Activated CD4-positive, alpha-beta T cell treated with anti-CD3 and anti-CD28 coated beads for 36 hours (primary cell): ENCODE data around the gene CFAP46. TPM values are rescaled to one million over a fixed set of nuclear protein-coding genes. Genes with fewer than 3 reads are reported as not detected.

Source experiments
- ATAC-seq: fragments of 200-7000 bp; cut with Tn5 transposase; one replicate; pipeline ENCODE4 v1.10.0; 2021; ENCODE audit warnings: mild to moderate bottlenecking, moderate library complexity
- CTCF ChIA-PET: fragments of 350-600 bp; sonication (Branson Sonifier 250); formaldehyde crosslinking; loops from one replicate; lab custom pipeline; 2021; ENCODE audit warnings: antibody characterized with exemption; lab: Charles Lee
- POLR2A ChIA-PET: fragments of 350-600 bp; sonication (Branson Sonifier 250); formaldehyde crosslinking; loops from one replicate; lab custom pipeline; 2021; ENCODE audit warnings: antibody characterized with exemption, inconsistent platforms; lab: Charles Lee
- DNase-seq: peaks from one replicate; pipeline ENCODE4 v3.0.0-alpha.2; 2020
- H3K27ac Mint-ChIP-seq: one replicate; pipeline ENCODE4 v1.8.0; 2021; ENCODE audit warnings: mixed read lengths
- H3K27me3 Mint-ChIP-seq: one replicate; pipeline ENCODE4 v1.8.0; 2021; ENCODE audit warnings: mixed read lengths
- H3K36me3 Mint-ChIP-seq: one replicate; pipeline ENCODE4 v1.8.0; 2021; ENCODE audit warnings: low read depth, mixed read lengths
- H3K4me1 Mint-ChIP-seq: one replicate; pipeline ENCODE4 v1.8.0; 2021; ENCODE audit warnings: mixed read lengths
- H3K4me3 Mint-ChIP-seq: one replicate; pipeline ENCODE4 v1.8.0; 2021; ENCODE audit warnings: mild to moderate bottlenecking, moderate library complexity, mixed read lengths
- H3K9me3 Mint-ChIP-seq: one replicate; pipeline ENCODE4 v1.8.0; 2021; ENCODE audit warnings: low read depth, mixed read lengths
- intact Hi-C, 2 experiments: fragments of 100-400 bp; cut with DNase I in 1 of 2; cut with micrococcal nuclease in 1 of 2; formaldehyde crosslinking; loops; one replicate each; pipeline versions ENCODE4 v1.14.2 to v1.15.1; 2022 to 2024; cut with DNase I, micrococcal nuclease
- total RNA-seq, 2 experiments: library from RNA; stranded (reverse); gene quantifications; one replicate each; pipeline ENCODE4 v1.2.3, GENCODE V29; 2021

Gene CFAP46
- total RNA-seq, 2 experiments from 2014 or later, result 0.16 to 0.21 TPM

DNA sequence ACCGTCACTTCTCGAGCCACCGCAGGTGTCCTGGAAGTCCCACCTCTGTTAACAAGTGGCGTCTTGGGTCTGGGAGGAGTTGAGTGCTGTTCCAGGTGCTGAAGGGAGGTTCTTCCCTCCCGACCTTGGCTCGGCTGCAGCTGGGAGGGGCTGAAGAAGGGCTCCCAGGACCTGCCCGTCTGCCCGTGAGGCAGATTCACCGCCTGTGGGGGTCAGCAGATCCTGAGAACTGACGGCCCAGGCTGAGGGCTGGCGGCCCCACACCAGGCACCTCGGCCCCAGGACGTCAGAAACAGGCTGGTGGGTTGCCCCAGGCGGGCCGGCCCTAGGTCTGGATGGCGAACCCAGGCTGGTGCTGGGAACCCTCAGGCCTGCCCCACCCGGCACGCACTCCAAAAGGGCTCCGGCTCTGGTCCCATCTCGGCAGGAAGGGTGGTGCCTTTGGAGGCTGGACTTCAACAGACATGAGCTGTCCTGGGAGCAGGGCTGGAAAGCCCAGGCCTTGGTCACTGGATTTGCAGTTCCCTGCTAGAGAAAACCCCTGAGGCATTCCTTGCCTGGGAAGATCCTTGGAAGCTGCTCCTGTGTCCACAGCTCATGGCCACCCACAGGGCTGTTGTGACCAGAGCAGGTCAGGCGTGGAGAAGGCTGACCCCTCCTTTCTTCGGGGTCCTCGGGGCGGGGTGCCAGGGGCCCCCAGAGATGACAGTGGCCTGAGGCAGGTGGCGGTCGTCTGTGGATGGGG, 42.6 kb upstream of the CFAP46 start:
- POLR2A ChIA-PET, result no interaction called here
- ATAC-seq (no peak), DNase-seq (no peak)
- Mint-ChIP-seq H3K4me1 (no peaks in the 10 kb centered on the region), H3K27ac (no peak overlapping the region), H3K4me3 (no peak overlapping the region), H3K27me3 (no peaks in the 10 kb centered on the region), H3K36me3 (no peaks in the 10 kb centered on the region), H3K9me3 (no peaks in the 10 kb centered on the region)
- CTCF ChIA-PET, result no interaction called here
- intact Hi-C loops, result no loop called here

DNA sequence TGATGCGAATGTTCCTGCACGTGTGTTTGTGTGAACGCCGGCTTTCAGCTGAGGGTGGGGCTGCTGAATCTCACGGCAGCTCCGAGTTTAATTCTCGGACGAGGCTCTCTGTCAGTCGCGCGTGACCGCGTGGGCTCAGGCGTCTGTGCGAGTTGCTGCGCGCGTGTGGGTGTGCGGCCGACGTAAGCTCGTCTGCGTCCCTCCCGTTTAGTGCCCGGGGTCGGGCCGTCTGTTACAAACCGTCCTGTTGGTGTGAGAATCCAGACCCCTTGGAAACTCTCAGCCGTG, 41.6 kb upstream of the CFAP46 start:
- no peak overlapping the region for H3K27ac Mint-ChIP-seq
- no peak for ATAC-seq
- no peaks in the 10 kb centered on the region for H3K9me3 Mint-ChIP-seq
- H3K27me3 Mint-ChIP-seq, result no peaks in the 10 kb centered on the region
- intact Hi-C loops, result no loop called here
- CTCF ChIA-PET, result no interaction called here
- H3K36me3 Mint-ChIP-seq, result no peaks in the 10 kb centered on the region
- H3K4me3 Mint-ChIP-seq, result no peak overlapping the region
- no peaks in the 10 kb centered on the region for H3K4me1 Mint-ChIP-seq
- POLR2A ChIA-PET, result no interaction called here
- DNase-seq, result no peak

- no peak for ATAC-seq
- H3K4me3 Mint-ChIP-seq, result no peak overlapping the region
- no peaks in the 10 kb centered on the region for H3K9me3 Mint-ChIP-seq
- no peaks in the 10 kb centered on the region for H3K4me1 Mint-ChIP-seq
- DNase-seq, result no peak
- ChIA-PET POLR2A (no interaction called here), CTCF (no interaction called here)
- H3K27me3 Mint-ChIP-seq, result no peaks in the 10 kb centered on the region
- intact Hi-C loops, result no loop called here
- no peaks in the 10 kb centered on the region for H3K36me3 Mint-ChIP-seq
- H3K27ac Mint-ChIP-seq, result no peak overlapping the region
These were observed 41.1 kb upstream of the CFAP46 start for GRCh38 chr10:132983252-132984007.

GRCh38 chr10:132982301-132982989, 40.1 kb upstream of the CFAP46 start:
- DNase-seq, result no peak
- CTCF ChIA-PET, result no interaction called here
- H3K9me3 Mint-ChIP-seq, result no peaks in the 10 kb centered on the region
- POLR2A ChIA-PET, result no interaction called here
- intact Hi-C loops, result no loop called here
- no peak overlapping the region for H3K27ac Mint-ChIP-seq
- no peak for ATAC-seq
- H3K36me3 Mint-ChIP-seq, result no peaks in the 10 kb centered on the region
- no peak overlapping the region for H3K4me3 Mint-ChIP-seq
- no peaks in the 10 kb centered on the region for H3K27me3 Mint-ChIP-seq
- no peaks in the 10 kb centered on the region for H3K4me1 Mint-ChIP-seq

DNA sequence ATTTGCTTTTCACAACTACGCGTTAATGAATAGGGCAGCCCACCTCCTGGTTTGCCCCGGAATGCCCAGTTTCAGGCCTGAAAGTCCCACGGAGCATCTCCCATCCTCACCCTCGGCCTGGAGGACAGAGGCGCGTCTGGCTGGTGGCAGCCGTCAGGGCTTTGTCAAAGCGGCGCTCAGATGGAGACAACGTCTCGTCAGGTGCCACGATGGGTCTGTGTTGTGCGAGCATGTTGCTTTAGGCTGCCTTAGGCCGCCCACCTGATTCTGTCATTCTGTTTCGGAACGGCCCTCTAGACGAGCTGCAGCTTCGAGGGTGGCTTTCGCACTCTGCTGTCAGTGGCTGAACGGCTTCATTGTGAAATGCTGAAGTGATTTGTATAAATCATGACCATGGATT, 39.4 kb upstream of the CFAP46 start:
- H3K9me3 Mint-ChIP-seq, result no peaks in the 10 kb centered on the region
- intact Hi-C loops, result no loop called here
- ChIA-PET POLR2A (no interaction called here), CTCF (no interaction called here)
- H3K27ac Mint-ChIP-seq, result no peak overlapping the region
- ATAC-seq (no peak), DNase-seq (no peak)
- H3K27me3 Mint-ChIP-seq, result no peaks in the 10 kb centered on the region
- no peak overlapping the region for H3K4me3 Mint-ChIP-seq
- no peaks in the 10 kb centered on the region for H3K36me3 Mint-ChIP-seq
- no peaks in the 10 kb centered on the region for H3K4me1 Mint-ChIP-seq

DNA sequence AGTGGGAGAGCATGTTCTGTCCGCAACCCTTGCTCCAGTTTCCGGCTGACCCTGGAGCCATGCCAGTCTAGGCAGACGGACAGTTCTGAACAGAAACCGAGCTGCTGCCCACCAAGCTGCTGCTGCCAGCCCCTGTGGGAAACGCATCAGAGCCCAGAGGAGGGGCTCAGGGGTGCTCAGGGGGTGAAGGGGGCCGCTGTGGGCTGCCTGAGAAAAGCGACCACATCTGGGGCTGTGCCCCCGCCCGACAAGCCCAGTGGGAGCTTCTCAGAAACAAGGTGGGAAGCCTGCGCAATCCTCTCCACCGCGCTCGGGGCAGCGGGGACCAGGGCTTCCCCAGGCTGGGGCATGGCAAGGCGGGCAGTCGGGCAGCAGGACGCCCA, 38.8 kb upstream of the CFAP46 start:
- DNase-seq (no peak), ATAC-seq (no peak)
- CTCF ChIA-PET, result interaction anchor here (0.7 kb wide), 1 partner anchor 525 kb away, joined by 3 read pairs; no protein-coding TSS in a partner anchor
- H3K4me3 Mint-ChIP-seq, result no peak overlapping the region
- intact Hi-C loops, result no loop called here
- no peak overlapping the region for H3K27ac Mint-ChIP-seq
- H3K27me3 Mint-ChIP-seq, result no peaks in the 10 kb centered on the region
- POLR2A ChIA-PET, result no interaction called here
- no peaks in the 10 kb centered on the region for H3K4me1 Mint-ChIP-seq
- no peaks in the 10 kb centered on the region for H3K9me3 Mint-ChIP-seq
- no peaks in the 10 kb centered on the region for H3K36me3 Mint-ChIP-seq

DNA sequence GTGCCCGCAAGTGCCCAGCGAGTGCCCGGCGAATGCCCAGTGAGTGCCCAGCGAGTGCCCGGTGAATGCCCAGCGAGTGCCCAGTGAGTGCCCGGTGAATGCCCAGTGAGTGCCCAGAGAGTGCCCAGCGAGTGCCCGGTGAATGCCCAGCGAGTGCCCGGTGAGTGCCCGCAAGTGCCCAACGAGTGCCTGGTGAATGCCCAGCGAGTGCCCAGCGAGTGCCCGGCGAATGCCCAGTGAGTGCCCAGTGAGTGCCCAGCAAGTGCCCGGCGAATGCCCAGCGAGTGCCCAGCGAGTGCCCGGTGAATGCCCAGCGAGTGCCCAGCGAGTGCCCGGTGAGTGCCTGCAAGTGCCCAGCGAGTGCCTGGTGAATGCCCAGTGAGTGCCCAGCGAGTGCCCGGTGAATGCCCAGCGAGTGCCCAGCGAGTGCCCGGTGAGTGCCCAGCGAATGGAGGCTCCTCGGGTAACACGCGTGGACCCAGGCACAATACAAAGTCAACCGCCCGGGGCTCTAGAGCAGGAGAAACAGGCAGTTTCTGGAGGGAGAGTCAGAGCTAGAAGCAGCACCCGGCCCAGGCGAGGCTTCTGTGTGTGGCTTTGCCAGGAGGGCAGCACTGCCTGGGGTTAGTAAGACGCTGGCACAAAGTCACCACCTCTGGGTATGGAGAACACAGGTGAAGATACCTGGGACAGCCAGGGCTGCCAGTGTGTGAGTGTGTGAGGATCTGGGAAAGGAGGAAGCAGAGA, 38.2 kb upstream of the CFAP46 start:
- peaks cover 2% of the 10 kb centered on the region for H3K27me3 Mint-ChIP-seq
- no peak for ATAC-seq

GRCh38 chr10:132979491-132980425, 37.4 kb upstream of the CFAP46 start:
- Mint-ChIP-seq H3K27me3 (peaks cover 5% of the 10 kb centered on the region), H3K27ac (no peak overlapping the region), H3K36me3 (no peaks in the 10 kb centered on the region), H3K9me3 (no peaks in the 10 kb centered on the region), H3K4me3 (no peak overlapping the region), H3K4me1 (no peaks in the 10 kb centered on the region)
- DNase-seq (no peak), ATAC-seq (no peak)
- CTCF ChIA-PET, result no interaction called here
- intact Hi-C loops, result no loop called here
- POLR2A ChIA-PET, result no interaction called here

More for the DNA sequence above, 38.2 kb upstream of the CFAP46 start:
- no peaks in the 10 kb centered on the region for H3K4me1 Mint-ChIP-seq
- ChIA-PET CTCF (interaction anchor here (0.7 kb wide), 1 partner anchor 524 kb away, joined by 3 read pairs; no protein-coding TSS in a partner anchor), POLR2A (no interaction called here)
- no peak overlapping the region for H3K4me3 Mint-ChIP-seq
- no peaks in the 10 kb centered on the region for H3K36me3 Mint-ChIP-seq
- H3K9me3 Mint-ChIP-seq, result no peaks in the 10 kb centered on the region
- H3K27ac Mint-ChIP-seq, result no peak overlapping the region
- intact Hi-C loops, result no loop called here
- no peak for DNase-seq

DNA sequence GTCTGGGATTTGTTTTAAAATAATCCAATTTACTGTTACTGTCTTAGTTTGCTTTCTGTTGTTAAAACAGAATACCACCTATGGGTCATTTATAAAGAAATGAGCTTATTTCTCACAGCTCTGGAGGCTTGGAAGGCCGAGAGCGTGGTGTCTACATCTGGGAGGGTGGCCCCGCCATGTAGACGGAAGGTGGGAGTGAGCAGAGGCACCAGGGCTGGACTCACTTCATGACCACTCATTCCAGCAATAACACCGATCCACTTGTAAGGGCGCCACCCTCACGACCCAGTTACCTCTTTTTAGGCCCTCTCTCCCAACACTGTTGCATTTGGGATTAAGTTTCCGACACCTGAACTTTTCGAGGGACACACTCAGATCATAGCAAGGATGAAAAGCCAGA, 36.2 kb upstream of the CFAP46 start:
- POLR2A ChIA-PET, result no interaction called here
- Mint-ChIP-seq H3K4me1 (no peaks in the 10 kb centered on the region), H3K4me3 (no peak overlapping the region), H3K27me3 (peaks cover 5% of the 10 kb centered on the region), H3K27ac (no peak overlapping the region), H3K9me3 (no peaks in the 10 kb centered on the region), H3K36me3 (no peaks in the 10 kb centered on the region)
- DNase-seq (no peak), ATAC-seq (no peak)
- CTCF ChIA-PET, result interaction anchor here (0.6 kb wide), 1 partner anchor 142 kb away, joined by 4 read pairs; no protein-coding TSS in a partner anchor
- intact Hi-C loops, result no loop called here

DNA sequence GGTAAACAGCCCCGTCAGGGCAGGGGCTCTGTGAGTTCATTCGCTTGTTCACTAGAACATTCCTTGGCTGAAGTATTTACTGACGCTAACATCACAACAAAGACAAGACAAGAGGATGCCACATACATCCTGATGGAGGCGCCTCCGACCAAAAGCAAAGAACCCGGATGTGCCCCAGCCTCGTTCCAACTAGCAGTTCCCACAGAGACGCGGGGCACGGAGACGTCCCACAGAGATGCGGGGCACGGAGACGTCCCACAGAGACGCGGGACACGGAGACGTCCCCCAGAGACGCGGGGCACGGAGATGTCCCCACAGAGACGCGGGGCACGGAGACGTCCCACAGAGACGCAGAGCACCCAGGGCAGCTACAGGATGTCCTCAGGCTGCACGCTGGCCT, 35.4 kb upstream of the CFAP46 start:
- H3K4me3 Mint-ChIP-seq, result no peak overlapping the region
- no peak for ATAC-seq
- H3K4me1 Mint-ChIP-seq, result no peaks in the 10 kb centered on the region
- ChIA-PET CTCF (no interaction called here), POLR2A (no interaction called here)
- no peak for DNase-seq
- H3K27me3 Mint-ChIP-seq, result peaks cover 5% of the 10 kb centered on the region
- no peak overlapping the region for H3K27ac Mint-ChIP-seq
- no peaks in the 10 kb centered on the region for H3K9me3 Mint-ChIP-seq
- no peaks in the 10 kb centered on the region for H3K36me3 Mint-ChIP-seq
- intact Hi-C loops, result no loop called here

DNA sequence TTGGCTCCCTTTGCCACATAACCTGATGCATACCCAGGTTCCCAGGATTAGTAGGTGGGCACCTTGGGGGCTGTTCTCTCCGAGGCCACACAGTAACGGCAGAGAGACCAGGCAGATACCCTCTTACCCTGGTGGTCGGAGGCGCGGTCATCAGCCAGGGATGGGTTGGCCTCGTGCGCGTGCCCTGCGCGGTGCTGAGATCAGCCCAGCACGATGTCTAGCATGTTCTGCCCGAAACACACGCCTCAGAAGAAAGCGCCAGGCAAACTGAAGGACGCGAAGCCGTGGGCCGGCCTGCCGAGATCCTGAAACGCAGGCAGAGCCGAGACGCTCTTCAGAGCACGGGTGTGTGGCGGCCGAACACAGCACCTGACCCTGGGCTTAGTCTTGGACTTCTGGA, 34.7 kb upstream of the CFAP46 start:
- no peak for DNase-seq
- POLR2A ChIA-PET, result no interaction called here

More for the DNA sequence above, 34.7 kb upstream of the CFAP46 start:
- CTCF ChIA-PET, result no interaction called here
- intact Hi-C loops, result no loop called here
- Mint-ChIP-seq H3K9me3 (no peaks in the 10 kb centered on the region), H3K4me3 (no peak overlapping the region), H3K4me1 (no peaks in the 10 kb centered on the region), H3K27ac (no peak overlapping the region), H3K36me3 (no peaks in the 10 kb centered on the region), H3K27me3 (peaks cover 5% of the 10 kb centered on the region)
- no peak for ATAC-seq
